Neural cell (in vitro differentiated cells): ENCODE data around the gene PDZD4. TPM values are rescaled to one million over a fixed set of nuclear protein-coding genes. Genes with fewer than 3 reads are reported as not detected.

Experiments
- H2AFZ ChIP-seq: fragments of 200-600, 300-800 bp; sonication (generic), shearing (Covaris generic); 2 replicates; pipeline ENCODE4 v1.6.0; 2014; ENCODE audit warnings: low read depth, mild to moderate bottlenecking, antibody characterized with exemption, low read length, moderate library complexity
- H3F3A ChIP-seq: fragments of 200-600 bp; shearing (Covaris generic); 2 replicates; pipeline ENCODE4 v1.6.1; 2016; ENCODE audit warnings: mild to moderate bottlenecking, moderate library complexity, mixed read lengths, antibody characterized with exemption, low read length; ENCODE audit not compliant: insufficient read depth, poor library complexity, severe bottlenecking
- H3K27ac ChIP-seq: fragments of 200-600, 300-800 bp; sonication (generic), shearing (Covaris generic); 2 replicates; pipeline ENCODE4 v1.5.1; 2014; ENCODE audit warnings: mild to moderate bottlenecking, low read length, moderate library complexity
- H3K27me3 ChIP-seq: fragments of 300-800, 200-600 bp; sonication (generic), shearing (Covaris generic); 2 replicates; pipeline ENCODE4 v1.6.0; 2014; ENCODE audit warnings: mild to moderate bottlenecking, low read depth, low read length, moderate library complexity; ENCODE audit not compliant: insufficient read depth
- H3K36me3 ChIP-seq: fragments of 300-800, 200-600 bp; sonication (generic), shearing (Covaris generic); 2 replicates; pipeline ENCODE4 v1.5.1; 2014; ENCODE audit warnings: mild to moderate bottlenecking, antibody characterized with exemption, low read length, moderate library complexity; ENCODE audit not compliant: insufficient read depth
- H3K4me2 ChIP-seq: fragments of 300-800, 200-600 bp; sonication (generic), shearing (Covaris generic); 2 replicates; pipeline ENCODE4 v1.6.0; 2014; ENCODE audit warnings: mild to moderate bottlenecking, low read length
- H3K4me3 ChIP-seq: fragments of 300-800, 200-600 bp; sonication (generic), shearing (Covaris generic); 2 replicates; pipeline ENCODE4 v1.5.1; 2014; ENCODE audit warnings: mild to moderate bottlenecking, low read length, moderate library complexity
- H3K79me2 ChIP-seq: fragments of 200-600 bp; shearing (Covaris generic); replicated peaks from 2 replicates; pipeline ENCODE4 v1.6.0; 2014; ENCODE audit warnings: mild to moderate bottlenecking, low read length, moderate library complexity; ENCODE audit not compliant: insufficient read depth
- H3K9ac ChIP-seq: fragments of 300-800, 200-600 bp; sonication (generic), shearing (Covaris generic); 2 replicates; pipeline ENCODE4 v1.6.1; 2016; ENCODE audit warnings: mild to moderate bottlenecking, low read length, mixed read lengths
- H3K9me2 ChIP-seq: fragments of 200-600 bp; shearing (Covaris generic); 2 replicates; pipeline ENCODE4 v1.6.1; 2016; ENCODE audit warnings: mild to moderate bottlenecking, low read length, mixed read lengths; ENCODE audit not compliant: insufficient read depth
- H3K9me3 ChIP-seq: fragments of 200-600, 300-800 bp; sonication (generic), shearing (Covaris generic); 2 replicates; pipeline ENCODE4 v1.6.1; 2016; ENCODE audit warnings: mild to moderate bottlenecking, mixed run types, low read length, moderate library complexity, mixed read lengths
- H4K20me1 ChIP-seq: fragments of 200-600 bp; shearing (Covaris generic); 2 replicates; pipeline ENCODE4 v1.6.1; 2016; ENCODE audit warnings: mild to moderate bottlenecking, mixed run types; ENCODE audit not compliant: insufficient read depth
- EP300 ChIP-seq: fragments of 450-650 bp; conservative IDR thresholded peaks from 2 replicates; pipeline ENCODE4 v1.6.1; 2014; ENCODE audit warnings: antibody characterized with exemption, mild to moderate bottlenecking, moderate library complexity; ENCODE audit not compliant: poor library complexity, severe bottlenecking
- EZH2 ChIP-seq: fragments of 200-600, 300-800 bp; shearing (Covaris generic), sonication (generic); IDR thresholded peaks from 2 replicates; pipeline ENCODE4 v1.6.1; 2014; ENCODE audit warnings: antibody characterized with exemption, low read length, borderline replicate concordance, mild to moderate bottlenecking; ENCODE audit not compliant: insufficient read depth, poor library complexity, severe bottlenecking
- MXI1 ChIP-seq: fragments of 450-650 bp; conservative IDR thresholded peaks from 2 replicates; pipeline ENCODE4 v1.6.1; 2014; ENCODE audit warnings: antibody characterized with exemption, mild to moderate bottlenecking; ENCODE audit not compliant: poor library complexity, severe bottlenecking
- POLR2AphosphoS5 ChIP-seq: IDR thresholded peaks from 2 replicates; pipeline ENCODE4 v1.6.1; 2012
- RAD21 ChIP-seq: fragments of 450-650 bp; conservative IDR thresholded peaks from 2 replicates; pipeline ENCODE4 v1.6.1; 2014; ENCODE audit warnings: antibody characterized with exemption, mild to moderate bottlenecking, moderate library complexity
- SMC3 ChIP-seq: fragments of 450-650 bp; conservative IDR thresholded peaks from 2 replicates; pipeline ENCODE4 v1.6.1; 2014; ENCODE audit warnings: antibody characterized with exemption, mild to moderate bottlenecking, moderate library complexity; ENCODE audit not compliant: poor library complexity
- TAF1 ChIP-seq: IDR thresholded peaks from 2 replicates; pipeline ENCODE4 v1.6.1; 2012; ENCODE audit warnings: low read depth
- polyA plus RNA-seq: library from polyadenylated mRNA; depleted of rRNA; stranded (reverse); fragments of >200 nt; gene quantifications from 2 replicates; pipeline ENCODE4 v1.2.3, GENCODE V29; 2014
- TF ChIP-seq, protein P1 (sequence below): IDR thresholded peaks from 2 replicates; pipeline ENCODE4 v1.6.1; 2012; ENCODE audit warnings: borderline replicate concordance
- TF ChIP-seq, protein P2 (sequence below): fragments of 450-650 bp; IDR thresholded peaks from 2 replicates; pipeline ENCODE4 v1.5.1; 2014; ENCODE audit warnings: antibody characterized with exemption, mild to moderate bottlenecking, moderate library complexity; ENCODE audit not compliant: poor library complexity, severe bottlenecking

Gene PDZD4
- polyA plus RNA-seq, 1 donor from 2014 or later, result 343 TPM

DNA sequence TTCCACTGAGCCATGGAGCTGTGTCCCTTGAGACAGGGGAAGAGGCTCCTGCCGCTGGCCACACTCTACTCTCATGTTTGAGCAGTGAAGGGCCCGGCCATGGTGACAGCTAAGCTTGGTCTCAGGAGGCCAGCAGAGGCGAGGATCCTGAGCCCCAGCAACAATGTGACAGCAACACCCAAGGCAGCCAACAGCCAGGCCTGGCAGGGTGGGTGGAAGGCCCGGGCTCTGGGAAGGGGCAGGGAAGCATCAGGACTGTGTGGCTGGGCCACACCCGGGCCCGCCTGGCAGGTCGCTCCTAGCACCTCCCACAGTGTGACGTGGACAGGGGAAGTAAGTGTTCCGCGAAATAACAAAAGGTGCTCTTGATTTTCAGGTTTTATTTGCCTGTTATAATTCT, 30.8 kb upstream of the PDZD4 start:
- no peaks in the 10 kb centered on the region for H3K9me2 ChIP-seq
- H3K9ac ChIP-seq, result no peak overlapping the region
- no peaks in the 10 kb centered on the region for H4K20me1 ChIP-seq
- H3K4me3 ChIP-seq, result no peak overlapping the region
- no peaks in the 10 kb centered on the region for H3K27me3 ChIP-seq
- no peak overlapping the region for H2AFZ ChIP-seq
- no peaks in the 10 kb centered on the region for H3K79me2 ChIP-seq
- TF ChIP-seq EZH2 (no peak), EP300 (no peak), MXI1 (no peak), RAD21 (no peak), TAF1 (no peak), SMC3 (no peak), POLR2AphosphoS5 (no peak)
- TF ChIP-seq, protein P1, sequence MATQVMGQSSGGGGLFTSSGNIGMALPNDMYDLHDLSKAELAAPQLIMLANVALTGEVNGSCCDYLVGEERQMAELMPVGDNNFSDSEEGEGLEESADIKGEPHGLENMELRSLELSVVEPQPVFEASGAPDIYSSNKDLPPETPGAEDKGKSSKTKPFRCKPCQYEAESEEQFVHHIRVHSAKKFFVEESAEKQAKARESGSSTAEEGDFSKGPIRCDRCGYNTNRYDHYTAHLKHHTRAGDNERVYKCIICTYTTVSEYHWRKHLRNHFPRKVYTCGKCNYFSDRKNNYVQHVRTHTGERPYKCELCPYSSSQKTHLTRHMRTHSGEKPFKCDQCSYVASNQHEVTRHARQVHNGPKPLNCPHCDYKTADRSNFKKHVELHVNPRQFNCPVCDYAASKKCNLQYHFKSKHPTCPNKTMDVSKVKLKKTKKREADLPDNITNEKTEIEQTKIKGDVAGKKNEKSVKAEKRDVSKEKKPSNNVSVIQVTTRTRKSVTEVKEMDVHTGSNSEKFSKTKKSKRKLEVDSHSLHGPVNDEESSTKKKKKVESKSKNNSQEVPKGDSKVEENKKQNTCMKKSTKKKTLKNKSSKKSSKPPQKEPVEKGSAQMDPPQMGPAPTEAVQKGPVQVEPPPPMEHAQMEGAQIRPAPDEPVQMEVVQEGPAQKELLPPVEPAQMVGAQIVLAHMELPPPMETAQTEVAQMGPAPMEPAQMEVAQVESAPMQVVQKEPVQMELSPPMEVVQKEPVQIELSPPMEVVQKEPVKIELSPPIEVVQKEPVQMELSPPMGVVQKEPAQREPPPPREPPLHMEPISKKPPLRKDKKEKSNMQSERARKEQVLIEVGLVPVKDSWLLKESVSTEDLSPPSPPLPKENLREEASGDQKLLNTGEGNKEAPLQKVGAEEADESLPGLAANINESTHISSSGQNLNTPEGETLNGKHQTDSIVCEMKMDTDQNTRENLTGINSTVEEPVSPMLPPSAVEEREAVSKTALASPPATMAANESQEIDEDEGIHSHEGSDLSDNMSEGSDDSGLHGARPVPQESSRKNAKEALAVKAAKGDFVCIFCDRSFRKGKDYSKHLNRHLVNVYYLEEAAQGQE, result no peak
- TF ChIP-seq, protein P2, sequence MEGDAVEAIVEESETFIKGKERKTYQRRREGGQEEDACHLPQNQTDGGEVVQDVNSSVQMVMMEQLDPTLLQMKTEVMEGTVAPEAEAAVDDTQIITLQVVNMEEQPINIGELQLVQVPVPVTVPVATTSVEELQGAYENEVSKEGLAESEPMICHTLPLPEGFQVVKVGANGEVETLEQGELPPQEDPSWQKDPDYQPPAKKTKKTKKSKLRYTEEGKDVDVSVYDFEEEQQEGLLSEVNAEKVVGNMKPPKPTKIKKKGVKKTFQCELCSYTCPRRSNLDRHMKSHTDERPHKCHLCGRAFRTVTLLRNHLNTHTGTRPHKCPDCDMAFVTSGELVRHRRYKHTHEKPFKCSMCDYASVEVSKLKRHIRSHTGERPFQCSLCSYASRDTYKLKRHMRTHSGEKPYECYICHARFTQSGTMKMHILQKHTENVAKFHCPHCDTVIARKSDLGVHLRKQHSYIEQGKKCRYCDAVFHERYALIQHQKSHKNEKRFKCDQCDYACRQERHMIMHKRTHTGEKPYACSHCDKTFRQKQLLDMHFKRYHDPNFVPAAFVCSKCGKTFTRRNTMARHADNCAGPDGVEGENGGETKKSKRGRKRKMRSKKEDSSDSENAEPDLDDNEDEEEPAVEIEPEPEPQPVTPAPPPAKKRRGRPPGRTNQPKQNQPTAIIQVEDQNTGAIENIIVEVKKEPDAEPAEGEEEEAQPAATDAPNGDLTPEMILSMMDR, result no peak
- no peak overlapping the region for H3K27ac ChIP-seq
- H3K36me3 ChIP-seq, result no peaks in the 10 kb centered on the region
- H3K9me3 ChIP-seq, result no peaks in the 10 kb centered on the region
- H3F3A ChIP-seq, result no peaks in the 10 kb centered on the region
- H3K4me2 ChIP-seq, result no peak overlapping the region

DNA sequence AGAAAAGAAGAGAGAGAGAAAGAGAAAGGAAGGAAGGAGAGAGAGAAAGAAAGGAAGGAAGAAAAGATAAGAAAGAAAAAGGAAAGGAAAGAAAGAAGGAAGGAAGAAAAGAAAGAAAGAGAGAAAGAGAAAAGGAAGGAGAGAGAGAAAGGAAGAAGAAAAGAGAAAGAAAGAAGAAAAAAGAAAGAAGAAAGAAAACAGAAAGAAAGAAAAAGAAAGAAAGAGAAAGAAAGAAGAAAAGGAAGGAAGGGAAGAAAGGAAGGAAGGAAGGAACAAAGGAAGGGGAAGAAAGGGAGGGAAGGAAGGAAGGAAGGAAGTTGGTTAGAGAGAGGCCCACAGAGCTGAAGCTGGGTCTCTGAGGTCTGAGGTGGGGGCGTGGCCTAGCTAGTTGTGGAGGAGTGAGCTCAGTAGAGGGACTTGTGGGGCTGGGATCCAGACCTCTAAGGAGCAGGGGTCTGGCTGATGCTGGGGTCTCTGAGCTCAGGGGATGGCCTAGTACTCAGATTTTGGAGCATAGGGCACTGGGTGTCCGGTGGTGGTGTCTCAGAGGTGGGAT, 27.1 kb upstream of the PDZD4 start:
- Histone ChIP-seq H3K4me2 (no peak overlapping the region), H2AFZ (no peak overlapping the region), H4K20me1 (no peaks in the 10 kb centered on the region), H3K79me2 (no peaks in the 10 kb centered on the region), H3K36me3 (no peaks in the 10 kb centered on the region), H3F3A (no peaks in the 10 kb centered on the region), H3K9me3 (no peaks in the 10 kb centered on the region), H3K27me3 (no peaks in the 10 kb centered on the region), H3K4me3 (no peak overlapping the region), H3K9ac (no peak overlapping the region), H3K9me2 (no peaks in the 10 kb centered on the region), H3K27ac (no peak overlapping the region)
- TF ChIP-seq EP300 (no peak), EZH2 (no peak), RAD21 (no peak), POLR2AphosphoS5 (no peak), MXI1 (no peak)
- TF ChIP-seq, protein P1, result no peak
- TF ChIP-seq, protein P2, result no peak
